ENCODE results near the gene TNNT1.
"Not testable (repeated sequence)": the region's sequence is repeated elsewhere in the genome, so short reads cannot be mapped to it uniquely, and the experiment has no call there.

TNNT1 gene

DNA sequence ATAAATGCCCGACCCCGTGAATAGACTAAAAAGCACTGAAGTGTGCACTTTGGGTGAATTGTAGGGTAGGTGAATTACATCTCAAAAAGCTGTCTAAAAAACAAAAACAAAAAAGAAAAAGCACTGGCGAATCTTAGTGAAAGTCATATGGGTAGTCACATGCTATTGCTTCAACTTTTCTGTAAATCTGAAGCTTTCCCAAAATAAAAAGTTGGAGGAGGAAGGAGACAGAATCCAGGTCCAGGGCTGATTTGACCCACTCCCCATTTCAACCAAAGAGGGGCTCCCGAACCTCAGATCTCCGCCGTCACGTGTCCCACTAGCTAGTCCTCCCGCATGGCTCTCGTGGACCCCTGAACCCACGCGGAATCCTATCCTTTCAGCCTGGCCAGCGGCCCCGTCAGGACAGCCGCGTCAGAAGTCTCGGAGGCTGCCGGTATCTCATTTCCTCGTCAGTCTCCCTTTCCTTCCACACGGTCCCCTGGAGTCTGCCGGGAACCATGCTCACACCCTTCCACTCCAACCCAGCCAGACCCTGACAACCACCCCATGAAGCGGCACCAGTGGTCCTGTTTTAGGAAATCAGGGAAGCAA lies 37.7 kb downstream of the TNNT1 start:
- Histone ChIP-seq H3K4me1 (ENCODE audit: control insufficient read depth in 2 of 2, insufficient read depth in 2 of 2, low read length in 2 of 2) (peaks cover 12 to 14% of the 10 kb centered on the region in 2 donors), H3K9me3 (ENCODE audit: control insufficient read depth in 2 of 2, low read length in 2 of 2) (no peaks in the 10 kb centered on the region), H3K9ac (ENCODE audit: low read depth in 1 of 2, low read length in 2 of 2) (no peak overlapping the region), H3K27me3 (ENCODE audit: control insufficient read depth in 2 of 2, insufficient read depth in 2 of 2, low read length in 2 of 2) (no peaks in the 10 kb centered on the region), H3K36me3 (ENCODE audit: control insufficient read depth in 2 of 2, insufficient read depth in 2 of 2, low read length in 2 of 2) (peaks cover 9 to 17% of the 10 kb centered on the region in 2 donors), H3K27ac (ENCODE audit: low read depth in 2 of 2, low read length in 2 of 2) (no peak overlapping the region), H3K4me3 (ENCODE audit: low read length in 2 of 2) (no peak overlapping the region)

- Histone ChIP-seq H3K27me3 (ENCODE audit: control insufficient read depth in 2 of 2, insufficient read depth in 2 of 2, low read length in 2 of 2) (no peaks in the 10 kb centered on the region), H3K36me3 (ENCODE audit: control insufficient read depth in 2 of 2, insufficient read depth in 2 of 2, low read length in 2 of 2) (peaks cover 9 to 19% of the 10 kb centered on the region in 2 donors), H3K9ac (ENCODE audit: low read depth in 1 of 2, low read length in 2 of 2) (no peak overlapping the region), H3K4me1 (ENCODE audit: control insufficient read depth in 2 of 2, insufficient read depth in 2 of 2, low read length in 2 of 2) (peaks cover 3 to 6% of the 10 kb centered on the region in 2 donors), H3K27ac (ENCODE audit: low read depth in 2 of 2, low read length in 2 of 2) (no peak overlapping the region), H3K9me3 (ENCODE audit: control insufficient read depth in 2 of 2, low read length in 2 of 2) (no peaks in the 10 kb centered on the region), H3K4me3 (ENCODE audit: low read length in 2 of 2) (no peak overlapping the region)
Observed at GRCh38 chr19:55109527-55110291, 39.3 kb downstream of the TNNT1 start.

DNA sequence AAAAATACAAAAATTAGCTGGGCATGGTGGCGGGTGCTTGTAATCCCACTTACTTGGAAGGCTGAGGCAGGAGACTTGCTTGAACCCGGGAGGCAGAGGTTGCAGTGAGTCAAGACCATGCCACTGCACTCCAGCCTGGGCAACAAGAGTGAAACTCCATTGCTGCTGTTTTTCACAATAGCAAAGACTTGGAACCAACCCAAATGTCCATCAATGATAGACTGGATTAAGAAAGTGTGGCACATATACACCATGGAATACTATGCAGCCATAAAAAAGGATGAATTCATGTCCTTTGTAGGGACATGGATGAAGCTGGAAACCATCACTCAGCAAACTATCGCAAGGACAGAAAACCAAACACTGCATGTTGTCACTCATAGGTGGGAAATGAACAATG lies 41.8 kb downstream of the TNNT1 start:
- not testable (repeated sequence) for H3K9ac ChIP-seq (ENCODE audit: low read depth in 1 of 2, low read length in 2 of 2); H3K27me3 ChIP-seq (ENCODE audit: control insufficient read depth in 2 of 2, insufficient read depth in 2 of 2, low read length in 2 of 2); H3K27ac ChIP-seq (ENCODE audit: low read depth in 2 of 2, low read length in 2 of 2); H3K9me3 ChIP-seq (ENCODE audit: control insufficient read depth in 2 of 2, low read length in 2 of 2); H3K4me1 ChIP-seq (ENCODE audit: control insufficient read depth in 2 of 2, insufficient read depth in 2 of 2, low read length in 2 of 2); H3K4me3 ChIP-seq (ENCODE audit: low read length in 2 of 2)
- peaks cover 9 to 23% of the 10 kb centered on the region in 2 donors for H3K36me3 ChIP-seq (ENCODE audit: control insufficient read depth in 2 of 2, insufficient read depth in 2 of 2, low read length in 2 of 2)

GRCh38 chr19:55106591-55106990 lies 42.4 kb downstream of the TNNT1 start:
- Histone ChIP-seq H3K27ac (ENCODE audit: low read depth in 2 of 2, low read length in 2 of 2) (no peak overlapping the region), H3K27me3 (ENCODE audit: control insufficient read depth in 2 of 2, insufficient read depth in 2 of 2, low read length in 2 of 2) (no peaks in the 10 kb centered on the region), H3K9ac (ENCODE audit: low read depth in 1 of 2, low read length in 2 of 2) (no peak overlapping the region), H3K4me3 (ENCODE audit: low read length in 2 of 2) (no peak overlapping the region), H3K4me1 (ENCODE audit: control insufficient read depth in 2 of 2, insufficient read depth in 2 of 2, low read length in 2 of 2) (no peaks in the 10 kb centered on the region), H3K36me3 (ENCODE audit: control insufficient read depth in 2 of 2, insufficient read depth in 2 of 2, low read length in 2 of 2) (peaks cover 10 to 27% of the 10 kb centered on the region in 2 donors), H3K9me3 (ENCODE audit: control insufficient read depth in 2 of 2, low read length in 2 of 2) (no peaks in the 10 kb centered on the region)

DNA sequence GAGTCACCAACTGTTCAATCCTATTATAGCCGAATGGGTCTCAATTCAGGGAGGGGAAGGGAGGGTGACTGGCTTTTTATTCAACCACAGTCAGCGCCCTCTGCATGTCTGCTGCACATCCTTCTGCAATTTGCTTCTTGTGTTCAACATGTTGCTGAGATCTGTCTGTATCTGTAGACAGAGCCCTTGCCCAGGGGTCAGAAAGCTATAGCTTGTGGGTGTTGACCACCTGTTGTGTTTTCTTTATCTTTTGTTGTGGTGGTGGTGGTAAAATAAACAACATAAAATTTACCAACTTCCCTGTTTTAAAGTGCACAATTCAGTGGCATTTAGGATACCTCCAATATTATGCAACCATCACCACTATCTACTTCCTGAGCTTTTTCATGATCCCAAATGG lies 43.8 kb downstream of the TNNT1 start:
- H3K4me1 ChIP-seq (ENCODE audit: control insufficient read depth in 2 of 2, insufficient read depth in 2 of 2, low read length in 2 of 2), result no peaks in the 10 kb centered on the region
- H3K27ac ChIP-seq (ENCODE audit: low read depth in 2 of 2, low read length in 2 of 2), result no peak overlapping the region
- peaks cover 15 to 34% of the 10 kb centered on the region in 2 donors for H3K36me3 ChIP-seq (ENCODE audit: control insufficient read depth in 2 of 2, insufficient read depth in 2 of 2, low read length in 2 of 2)
- no peak overlapping the region for H3K4me3 ChIP-seq (ENCODE audit: low read length in 2 of 2)
- no peaks in the 10 kb centered on the region for H3K27me3 ChIP-seq (ENCODE audit: control insufficient read depth in 2 of 2, insufficient read depth in 2 of 2, low read length in 2 of 2)
- H3K9ac ChIP-seq (ENCODE audit: low read depth in 1 of 2, low read length in 2 of 2), result no peak overlapping the region
- no peaks in the 10 kb centered on the region for H3K9me3 ChIP-seq (ENCODE audit: control insufficient read depth in 2 of 2, low read length in 2 of 2)

GRCh38 chr19:55103190-55103589 lies 45.8 kb downstream of the TNNT1 start:
- no peaks in the 10 kb centered on the region for H3K4me1 ChIP-seq (ENCODE audit: control insufficient read depth in 2 of 2, insufficient read depth in 2 of 2, low read length in 2 of 2)
- peaks cover 9 to 32% of the 10 kb centered on the region in 2 donors for H3K36me3 ChIP-seq (ENCODE audit: control insufficient read depth in 2 of 2, insufficient read depth in 2 of 2, low read length in 2 of 2)

DNA sequence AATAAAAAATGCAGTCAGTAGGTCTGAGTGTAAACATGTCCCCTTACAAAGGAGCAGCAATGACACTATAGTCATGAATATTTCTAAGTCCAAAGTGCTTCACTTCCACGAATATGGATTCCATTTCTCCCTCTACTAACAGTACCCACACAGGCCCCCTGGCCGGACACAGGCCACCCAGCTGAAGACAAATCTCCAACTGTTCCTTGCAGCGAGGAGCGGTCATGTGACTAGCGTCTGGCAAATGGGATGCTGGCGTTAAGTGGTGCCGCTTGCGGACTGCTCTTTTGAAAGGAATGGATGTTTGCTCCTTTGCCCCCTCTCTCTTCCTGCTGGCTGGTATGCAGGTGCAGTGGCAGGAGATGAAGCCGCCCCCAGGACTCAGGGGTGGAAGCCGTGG lies 47.7 kb downstream of the TNNT1 start:
- Histone ChIP-seq H3K36me3 (ENCODE audit: control insufficient read depth in 2 of 2, insufficient read depth in 2 of 2, low read length in 2 of 2) (peaks cover 9 to 28% of the 10 kb centered on the region in 2 donors), H3K9ac (ENCODE audit: low read depth in 1 of 2, low read length in 2 of 2) (no peak overlapping the region), H3K27me3 (ENCODE audit: control insufficient read depth in 2 of 2, insufficient read depth in 2 of 2, low read length in 2 of 2) (no peaks in the 10 kb centered on the region), H3K4me1 (ENCODE audit: control insufficient read depth in 2 of 2, insufficient read depth in 2 of 2, low read length in 2 of 2) (no peaks in the 10 kb centered on the region), H3K27ac (ENCODE audit: low read depth in 2 of 2, low read length in 2 of 2) (no peak overlapping the region), H3K4me3 (ENCODE audit: low read length in 2 of 2) (no peak overlapping the region), H3K9me3 (ENCODE audit: control insufficient read depth in 2 of 2, low read length in 2 of 2) (no peaks in the 10 kb centered on the region)

More at GRCh38 chr19:55103190-55103589, 45.8 kb downstream of the TNNT1 start:
- H3K4me3 ChIP-seq (ENCODE audit: low read length in 2 of 2), result no peak overlapping the region
- H3K9me3 ChIP-seq (ENCODE audit: control insufficient read depth in 2 of 2, low read length in 2 of 2), result no peaks in the 10 kb centered on the region
- H3K27me3 ChIP-seq (ENCODE audit: control insufficient read depth in 2 of 2, insufficient read depth in 2 of 2, low read length in 2 of 2), result no peaks in the 10 kb centered on the region
- no peak overlapping the region for H3K27ac ChIP-seq (ENCODE audit: low read depth in 2 of 2, low read length in 2 of 2)
- H3K9ac ChIP-seq (ENCODE audit: low read depth in 1 of 2, low read length in 2 of 2), result no peak overlapping the region

- no peaks in the 10 kb centered on the region for H3K9me3 ChIP-seq (ENCODE audit: control insufficient read depth in 2 of 2, low read length in 2 of 2)
- H3K4me3 ChIP-seq (ENCODE audit: low read length in 2 of 2), result no peak overlapping the region
- peaks cover 15 to 29% of the 10 kb centered on the region in 2 donors for H3K36me3 ChIP-seq (ENCODE audit: control insufficient read depth in 2 of 2, insufficient read depth in 2 of 2, low read length in 2 of 2)
- no peaks in the 10 kb centered on the region for H3K27me3 ChIP-seq (ENCODE audit: control insufficient read depth in 2 of 2, insufficient read depth in 2 of 2, low read length in 2 of 2)
- no peak overlapping the region for H3K27ac ChIP-seq (ENCODE audit: low read depth in 2 of 2, low read length in 2 of 2)
- H3K4me1 ChIP-seq (ENCODE audit: control insufficient read depth in 2 of 2, insufficient read depth in 2 of 2, low read length in 2 of 2), result no peaks in the 10 kb centered on the region
- H3K9ac ChIP-seq (ENCODE audit: low read depth in 1 of 2, low read length in 2 of 2), result no peak overlapping the region
Observed at GRCh38 chr19:55099557-55100506, 49.2 kb downstream of the TNNT1 start.

GRCh38 chr19:55098716-55099556 lies 50.1 kb downstream of the TNNT1 start:
- Histone ChIP-seq H3K9ac (ENCODE audit: low read depth in 1 of 2, low read length in 2 of 2) (no peak overlapping the region), H3K9me3 (ENCODE audit: control insufficient read depth in 2 of 2, low read length in 2 of 2) (no peaks in the 10 kb centered on the region), H3K36me3 (ENCODE audit: control insufficient read depth in 2 of 2, insufficient read depth in 2 of 2, low read length in 2 of 2) (peaks cover 21 to 36% of the 10 kb centered on the region in 2 donors), H3K27me3 (ENCODE audit: control insufficient read depth in 2 of 2, insufficient read depth in 2 of 2, low read length in 2 of 2) (no peaks in the 10 kb centered on the region), H3K27ac (ENCODE audit: low read depth in 2 of 2, low read length in 2 of 2) (no peak overlapping the region), H3K4me1 (ENCODE audit: control insufficient read depth in 2 of 2, insufficient read depth in 2 of 2, low read length in 2 of 2) (no peaks in the 10 kb centered on the region), H3K4me3 (ENCODE audit: low read length in 2 of 2) (no peak overlapping the region)

Data from mucosa of rectum (tissue), 2 donors.